Activated CD4-positive, CD25-positive, alpha-beta regulatory T cell (primary cell): ENCODE data around the gene NXPE3.

Source experiments
- DNase-seq, 4 experiments: peaks; one replicate each; lab custom pipeline; 2025; lab: John Stamatoyannopoulos, UW

NXPE3 gene

DNA sequence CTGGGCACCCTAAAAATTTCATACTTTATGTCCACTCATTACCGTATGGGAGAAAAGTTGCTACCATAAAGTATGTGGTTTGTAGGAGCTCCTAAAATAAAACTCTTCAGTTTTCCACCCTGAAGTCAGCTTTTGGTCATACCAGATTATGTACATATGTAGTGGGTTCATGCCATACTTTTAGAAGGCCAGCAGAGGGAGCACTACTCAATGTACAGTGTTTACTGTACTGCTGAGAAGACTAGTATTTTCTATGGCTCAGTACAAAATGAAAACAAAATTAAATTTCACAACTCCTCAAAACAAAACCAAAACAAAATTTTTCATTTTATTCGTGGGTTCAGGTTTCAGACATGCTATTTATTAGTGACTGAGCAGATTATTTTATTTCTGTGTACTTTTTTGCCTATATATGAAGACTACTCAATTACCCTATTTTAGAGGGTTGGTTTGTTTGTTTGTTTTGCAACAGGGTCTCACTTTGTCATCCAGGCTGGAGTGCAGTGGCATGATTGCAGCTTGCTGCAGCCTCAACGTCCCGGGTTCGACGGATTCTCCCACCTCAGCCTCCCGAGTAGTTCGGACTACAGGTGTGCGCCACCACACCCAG, 24.3 kb downstream of the NXPE3 start:
- peak in 3 of 4 experiments; percentile 20 to 36 (median 35) for DNase-seq

DNA sequence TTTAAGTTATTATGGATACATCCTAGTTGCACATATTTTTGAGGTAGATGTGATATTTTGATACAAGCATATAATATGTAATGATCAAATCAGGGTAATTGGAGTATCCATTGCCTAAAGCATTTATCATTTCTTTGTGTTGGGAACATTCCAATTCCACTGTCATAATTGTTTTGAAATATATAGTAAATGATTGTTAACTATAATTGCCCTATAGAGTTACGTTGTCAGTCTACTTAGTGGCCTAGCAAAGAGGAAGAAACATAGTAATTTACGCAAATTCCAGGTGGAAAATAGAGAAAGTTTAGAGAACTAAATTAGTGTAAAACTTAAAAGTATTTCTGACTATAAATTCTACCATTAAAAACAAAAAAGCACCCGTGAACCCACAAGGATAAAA, 24.9 kb downstream of the NXPE3 start:
- DNase-seq: no peak

DNA sequence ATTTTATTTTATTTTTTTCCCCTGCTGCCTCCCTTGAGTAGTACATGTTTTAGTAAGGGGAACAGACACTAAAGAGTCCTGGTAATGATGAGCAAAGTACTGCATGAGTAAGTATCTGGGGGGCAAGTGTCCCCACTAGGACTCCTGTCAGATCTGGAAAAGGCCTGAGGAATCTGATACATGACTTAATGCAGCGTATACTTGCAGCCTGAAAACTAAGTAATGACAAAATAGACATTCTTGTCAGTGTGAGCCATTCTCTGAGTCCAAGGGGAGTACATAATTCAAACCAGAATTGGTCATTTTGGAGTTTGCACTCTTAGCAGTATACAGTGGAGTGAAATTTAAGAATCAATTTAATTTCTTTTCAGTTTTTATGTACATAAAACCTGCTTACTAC, 27.5 kb downstream of the NXPE3 start:
- no peak for DNase-seq

DNA sequence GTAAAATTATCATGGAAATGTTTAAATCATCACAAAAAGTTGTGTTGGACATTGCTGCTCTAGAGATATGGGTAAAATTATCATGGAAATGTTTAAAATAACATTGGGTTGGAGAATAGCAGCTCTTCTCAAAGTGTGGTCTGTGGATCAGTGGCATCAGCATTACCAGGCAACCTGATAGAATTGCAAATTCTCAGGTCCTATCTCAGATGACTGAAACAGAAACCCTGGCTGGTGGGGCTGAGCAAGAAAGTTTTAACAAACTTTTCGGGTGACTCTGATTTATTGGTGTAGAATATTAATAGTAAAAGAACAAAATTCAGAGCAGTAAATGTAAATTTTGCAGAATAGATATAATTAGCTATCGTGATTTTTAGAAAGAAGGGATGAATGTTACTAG, 28.9 kb downstream of the NXPE3 start:
- no peak for DNase-seq

DNA sequence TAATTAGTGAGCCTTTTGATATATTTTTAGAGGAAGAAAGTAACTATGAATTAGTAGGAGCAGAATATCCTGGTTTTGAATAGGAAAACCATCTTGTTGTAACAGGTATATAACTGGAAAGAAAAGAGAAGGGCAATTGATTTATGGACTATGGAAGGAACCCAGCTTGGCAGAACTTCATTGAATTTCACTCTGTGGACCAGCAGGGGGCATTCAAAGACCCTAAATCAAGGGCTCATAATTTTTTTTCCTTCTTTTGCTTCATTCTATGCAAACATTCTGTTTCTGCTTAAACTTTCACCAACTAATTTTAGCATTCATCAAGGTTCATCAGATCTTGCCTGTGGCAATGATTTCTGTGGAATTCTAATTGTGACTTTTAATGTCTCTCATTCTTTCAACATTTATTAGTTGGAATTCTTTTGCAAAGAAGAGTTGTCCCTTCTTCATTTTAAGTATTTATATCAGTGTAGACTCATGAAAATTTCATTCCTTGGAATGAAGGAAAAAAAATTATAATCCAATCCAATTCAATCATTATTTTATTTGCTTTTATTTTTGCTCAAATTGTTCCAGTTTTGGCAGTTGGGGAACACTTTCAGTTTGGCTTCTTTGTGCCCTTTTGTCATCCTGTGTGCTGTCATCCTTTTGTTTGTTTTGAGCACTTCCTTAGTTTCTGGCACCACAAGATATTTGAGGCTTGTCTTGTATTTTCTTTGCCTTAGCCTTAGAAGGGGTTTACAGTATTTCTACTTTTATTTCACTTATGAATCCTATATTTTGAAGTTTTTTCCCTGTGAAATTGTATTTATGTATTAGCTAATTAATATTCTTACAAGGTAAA, 30.4 kb downstream of the NXPE3 start:
- DNase-seq: peak in 1 of 4 experiments; percentile 5

DNA sequence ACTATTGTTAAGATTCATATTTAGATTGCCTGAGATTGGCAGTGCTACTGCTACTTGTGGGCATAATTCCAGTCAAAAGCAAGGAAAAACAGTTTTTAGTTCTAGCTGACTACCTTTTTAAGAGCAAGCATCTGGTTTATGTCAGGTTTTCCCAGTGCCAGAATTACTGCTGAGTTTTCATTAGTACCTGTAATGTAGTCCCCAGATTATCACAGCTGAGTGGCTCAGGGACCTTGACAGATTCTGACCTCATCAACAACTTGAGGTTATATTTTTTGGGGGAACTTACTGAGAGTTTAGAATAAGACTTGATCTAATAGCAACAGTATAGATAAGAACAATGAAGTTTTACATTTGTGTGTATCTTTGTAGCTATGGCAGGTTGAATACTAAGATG, 31.0 kb downstream of the NXPE3 start:
- DNase-seq: no peak

DNA sequence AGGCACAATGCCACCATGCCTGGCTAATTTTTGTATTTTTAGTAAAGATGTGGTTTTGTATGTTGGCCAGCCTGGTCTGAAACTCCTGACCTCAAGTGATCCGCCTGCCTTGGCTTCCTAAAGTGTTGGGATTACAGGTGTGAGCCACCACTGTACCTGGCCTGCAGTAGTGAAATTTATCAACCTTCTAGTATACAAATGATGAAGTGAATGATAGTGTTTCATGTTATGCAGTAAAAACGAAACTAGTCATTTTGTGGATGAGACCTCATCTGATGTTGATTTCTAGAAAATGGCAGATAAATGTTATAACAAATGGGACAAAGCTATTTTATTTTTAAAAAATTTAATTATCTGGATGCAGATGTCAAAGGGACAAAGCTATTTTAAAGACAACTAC, 32.9 kb downstream of the NXPE3 start:
- no peak for DNase-seq

DNA sequence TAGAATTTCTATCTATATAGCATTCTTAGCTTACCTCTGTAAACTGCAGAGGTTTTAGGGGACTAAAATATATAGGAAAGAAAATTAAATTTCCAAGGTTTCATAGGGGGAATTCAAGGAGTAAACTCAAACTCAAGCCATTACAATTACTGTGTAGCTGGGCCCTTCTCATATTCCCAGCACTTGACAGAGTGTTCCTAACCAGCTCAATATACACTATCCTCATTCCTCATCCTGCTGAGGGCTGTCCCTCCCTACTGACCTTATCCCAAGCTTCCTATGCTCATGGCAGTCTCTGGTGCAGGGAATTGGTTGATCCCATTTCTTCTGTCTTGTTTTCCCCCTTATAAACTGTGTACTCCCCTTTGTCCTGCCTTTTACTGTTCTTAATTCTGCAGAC, 33.9 kb downstream of the NXPE3 start:
- no peak for DNase-seq

DNA sequence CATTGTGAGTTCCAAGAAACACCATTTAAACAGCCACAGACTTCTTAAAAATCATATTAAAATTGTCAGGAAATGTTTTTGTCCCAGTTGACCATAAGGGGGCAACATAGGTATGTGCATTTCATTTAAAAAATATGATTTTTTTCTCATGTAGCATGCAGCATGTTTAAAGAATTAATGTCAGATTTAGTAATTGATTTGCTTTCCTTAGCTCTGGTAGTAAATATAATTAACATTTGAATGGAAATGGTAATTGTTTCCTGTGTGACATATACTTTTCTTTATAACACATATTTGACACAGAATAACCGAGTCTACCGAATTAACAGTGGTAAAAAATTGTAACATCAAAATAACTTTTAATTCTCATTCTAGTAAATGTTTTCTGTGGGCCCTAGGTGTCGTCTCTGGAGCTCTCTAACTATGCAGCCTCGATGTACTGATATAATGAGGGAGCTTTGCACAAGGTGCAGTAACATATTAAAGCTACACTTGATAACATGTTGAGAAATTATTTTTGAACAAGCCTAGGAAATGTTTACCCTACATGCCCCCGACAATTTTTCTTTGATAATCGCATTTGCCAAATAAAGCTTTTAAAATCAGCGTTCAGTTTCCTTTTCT, 34.9 kb downstream of the NXPE3 start:
- DNase-seq: no peak

DNA sequence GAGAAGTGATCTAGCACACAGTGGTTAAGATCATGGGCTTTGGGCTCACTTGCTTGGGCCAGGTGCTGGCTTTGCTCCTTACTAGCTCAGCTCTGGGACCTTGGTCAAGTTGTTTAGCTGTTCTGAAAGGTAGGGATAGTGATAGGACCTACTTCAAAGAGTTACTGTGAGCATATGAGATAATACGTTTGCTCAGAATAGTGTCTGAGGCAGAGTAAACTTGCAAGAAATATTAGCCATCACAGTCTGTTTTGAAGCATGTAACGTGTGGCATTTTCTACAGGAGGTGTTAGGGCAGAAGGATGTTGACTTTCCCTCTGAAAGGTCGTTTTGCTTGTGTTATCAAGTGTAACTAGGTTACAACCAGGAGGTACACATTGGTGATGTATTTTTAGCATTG, 35.8 kb downstream of the NXPE3 start:
- DNase-seq: no peak

DNA sequence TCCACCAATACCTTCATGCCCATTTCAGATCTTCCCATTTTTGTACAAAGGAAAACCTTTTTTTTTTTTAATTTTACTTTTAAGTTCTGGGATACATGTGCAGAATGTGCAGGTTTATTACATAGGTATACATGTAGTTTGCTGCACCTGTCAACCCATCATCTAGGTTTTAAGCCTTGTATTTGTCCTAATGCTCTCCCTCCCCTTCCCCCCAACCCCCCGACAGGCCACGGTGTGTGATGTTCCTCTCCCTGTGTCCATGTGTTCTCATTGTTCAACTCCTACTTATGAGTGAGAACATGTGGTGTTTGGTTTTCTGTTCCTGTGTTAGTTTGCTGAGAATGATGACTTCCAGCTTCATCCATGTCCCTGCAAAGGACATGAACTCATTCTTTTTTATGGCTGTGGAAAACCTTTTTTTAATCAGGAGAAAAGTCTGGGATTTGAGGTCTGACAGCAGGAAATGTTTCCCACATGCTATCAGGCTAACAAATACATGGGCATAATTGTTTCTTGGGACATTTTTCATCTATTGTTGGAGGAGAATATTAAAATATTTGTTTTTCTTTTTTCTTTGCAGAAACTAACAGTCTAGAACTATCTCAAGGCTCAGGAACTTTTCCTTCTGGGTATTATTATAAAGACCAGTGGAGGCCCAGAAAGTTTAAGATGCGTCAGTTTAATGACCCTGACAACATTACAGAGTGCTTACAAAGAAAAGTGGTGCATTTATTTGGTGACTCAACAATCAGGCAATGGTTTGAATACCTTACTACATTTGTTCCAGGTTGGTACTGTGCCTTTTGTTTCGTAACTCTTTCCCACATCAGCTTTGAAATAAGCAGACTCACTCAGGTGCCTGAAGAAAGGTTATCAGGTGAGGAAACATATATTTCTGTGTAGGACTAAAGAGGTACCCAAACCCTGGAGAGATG, 37.5 kb downstream of the NXPE3 start:
- no peak for DNase-seq

DNA sequence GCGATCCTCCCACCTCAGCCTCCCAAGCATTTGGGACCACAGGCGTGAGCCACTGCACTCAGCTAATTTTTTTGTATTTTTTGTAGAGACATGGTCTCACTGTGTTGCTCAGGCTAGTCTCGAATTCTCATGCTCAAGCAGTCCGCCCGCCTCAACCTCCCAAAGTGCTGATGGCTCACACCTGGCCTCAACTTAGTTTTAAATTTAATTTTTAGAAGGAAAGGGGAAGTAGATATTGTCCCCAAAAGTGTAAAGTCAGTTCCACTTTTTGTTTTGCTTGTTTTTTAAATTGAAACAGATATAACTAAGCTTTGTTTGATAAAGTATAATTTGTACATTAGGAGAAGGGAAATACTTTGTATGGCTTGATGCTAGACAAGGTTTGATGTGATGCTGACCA, 39.0 kb downstream of the NXPE3 start:
- DNase-seq: no peak

DNA sequence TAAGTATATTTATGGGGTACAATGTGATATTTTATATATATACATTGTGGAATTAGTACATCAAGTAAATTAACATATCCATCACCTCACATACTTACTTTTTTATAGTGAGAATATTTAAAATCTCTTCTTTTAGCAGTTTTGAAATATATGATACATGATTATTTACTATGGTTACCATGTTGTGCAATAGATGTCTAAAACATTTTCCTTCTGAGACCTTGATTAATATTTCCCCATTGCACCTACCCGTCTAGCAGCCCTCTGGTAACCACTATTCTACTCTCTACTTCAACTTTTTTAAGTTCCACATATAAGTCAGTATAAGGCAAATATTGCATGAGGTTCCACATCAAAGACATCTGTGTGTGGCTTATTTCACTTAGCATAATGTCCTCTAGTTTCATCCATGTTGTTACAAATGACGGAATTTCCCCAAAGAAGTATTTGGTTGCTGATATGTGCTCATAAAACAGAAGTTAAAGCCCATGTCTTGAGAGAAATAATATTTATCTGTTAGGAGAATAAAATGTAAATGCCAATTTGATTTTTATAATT, 40.7 kb downstream of the NXPE3 start:
- DNase-seq: no peak

DNA sequence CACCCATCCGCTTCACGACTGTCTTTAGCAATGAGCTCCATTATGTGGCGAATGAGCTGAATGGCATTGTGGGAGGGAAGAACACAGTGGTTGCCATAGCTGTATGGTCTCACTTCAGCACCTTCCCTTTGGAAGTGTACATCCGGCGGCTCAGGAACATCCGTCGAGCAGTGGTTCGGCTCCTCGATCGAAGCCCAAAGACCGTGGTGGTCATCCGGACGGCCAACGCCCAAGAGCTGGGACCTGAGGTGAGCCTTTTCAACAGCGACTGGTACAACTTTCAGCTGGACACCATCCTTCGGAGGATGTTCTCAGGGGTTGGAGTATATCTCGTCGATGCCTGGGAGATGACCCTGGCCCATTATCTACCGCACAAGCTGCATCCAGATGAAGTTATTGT, 42.5 kb downstream of the NXPE3 start:
- no peak for DNase-seq

DNA sequence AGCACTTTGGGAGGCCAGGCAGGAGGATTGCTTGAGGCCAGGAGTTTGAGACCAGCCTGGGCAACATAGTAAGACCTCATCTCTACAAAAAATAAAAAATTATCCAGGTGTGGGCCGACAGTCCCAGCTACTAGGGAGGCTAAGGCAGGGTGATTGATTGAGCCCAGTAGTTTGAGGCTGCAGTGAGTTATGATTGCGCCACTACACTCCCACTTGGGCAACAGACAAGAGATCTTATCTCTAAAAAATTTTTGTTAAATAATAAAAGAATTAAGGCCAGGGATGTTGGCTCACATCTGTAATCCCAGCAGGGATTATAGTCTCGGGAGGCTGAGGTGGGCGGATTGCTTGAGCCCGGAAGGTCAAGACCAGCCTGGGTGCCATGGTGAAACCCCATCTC, 44.5 kb downstream of the NXPE3 start:
- DNase-seq: no peak

DNA sequence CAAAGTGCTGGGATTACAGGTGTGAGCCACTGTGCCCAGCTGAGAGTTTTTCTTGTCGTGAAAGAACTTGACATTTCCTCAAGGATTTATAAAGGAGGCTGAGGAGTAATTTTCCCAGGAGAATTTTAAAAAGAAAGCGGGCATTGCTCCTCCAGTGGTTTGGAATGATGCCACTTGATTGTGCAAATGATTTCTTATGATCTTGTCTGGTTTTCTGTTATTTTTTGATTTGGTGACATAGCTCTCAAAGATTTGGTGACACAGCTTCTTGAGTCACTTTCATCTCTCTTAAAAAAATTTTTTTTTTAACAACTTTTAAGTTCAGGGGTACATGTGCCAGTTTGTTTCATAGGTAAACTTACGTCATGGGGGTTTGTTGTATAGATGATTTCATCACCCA, 45.7 kb downstream of the NXPE3 start:
- DNase-seq: no peak

DNA sequence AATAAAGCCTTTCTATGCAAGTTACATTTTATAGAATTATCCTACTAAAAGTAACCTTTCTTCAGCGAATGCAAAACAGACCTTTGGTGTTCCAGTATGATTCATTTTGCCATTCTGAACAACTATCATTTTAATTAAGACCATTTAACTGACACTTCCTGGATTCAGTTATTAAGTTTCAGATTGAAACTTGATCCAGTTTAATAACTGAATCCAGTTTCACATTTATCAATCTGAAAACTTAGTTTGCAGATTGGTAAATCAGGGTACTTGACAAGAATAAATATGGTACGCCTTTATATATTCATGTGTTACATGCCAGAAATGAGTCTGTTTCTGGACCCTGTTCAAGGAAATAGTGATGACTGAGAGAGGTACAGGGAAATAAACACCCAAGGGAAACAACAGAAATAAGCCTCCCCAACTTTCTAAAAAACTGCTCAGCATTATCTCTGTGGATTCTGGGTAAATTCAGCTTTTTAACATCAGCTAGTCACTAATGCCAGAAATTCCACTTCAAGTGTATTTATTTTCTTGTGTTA, 47.0 kb downstream of the NXPE3 start:
- no peak for DNase-seq

DNA sequence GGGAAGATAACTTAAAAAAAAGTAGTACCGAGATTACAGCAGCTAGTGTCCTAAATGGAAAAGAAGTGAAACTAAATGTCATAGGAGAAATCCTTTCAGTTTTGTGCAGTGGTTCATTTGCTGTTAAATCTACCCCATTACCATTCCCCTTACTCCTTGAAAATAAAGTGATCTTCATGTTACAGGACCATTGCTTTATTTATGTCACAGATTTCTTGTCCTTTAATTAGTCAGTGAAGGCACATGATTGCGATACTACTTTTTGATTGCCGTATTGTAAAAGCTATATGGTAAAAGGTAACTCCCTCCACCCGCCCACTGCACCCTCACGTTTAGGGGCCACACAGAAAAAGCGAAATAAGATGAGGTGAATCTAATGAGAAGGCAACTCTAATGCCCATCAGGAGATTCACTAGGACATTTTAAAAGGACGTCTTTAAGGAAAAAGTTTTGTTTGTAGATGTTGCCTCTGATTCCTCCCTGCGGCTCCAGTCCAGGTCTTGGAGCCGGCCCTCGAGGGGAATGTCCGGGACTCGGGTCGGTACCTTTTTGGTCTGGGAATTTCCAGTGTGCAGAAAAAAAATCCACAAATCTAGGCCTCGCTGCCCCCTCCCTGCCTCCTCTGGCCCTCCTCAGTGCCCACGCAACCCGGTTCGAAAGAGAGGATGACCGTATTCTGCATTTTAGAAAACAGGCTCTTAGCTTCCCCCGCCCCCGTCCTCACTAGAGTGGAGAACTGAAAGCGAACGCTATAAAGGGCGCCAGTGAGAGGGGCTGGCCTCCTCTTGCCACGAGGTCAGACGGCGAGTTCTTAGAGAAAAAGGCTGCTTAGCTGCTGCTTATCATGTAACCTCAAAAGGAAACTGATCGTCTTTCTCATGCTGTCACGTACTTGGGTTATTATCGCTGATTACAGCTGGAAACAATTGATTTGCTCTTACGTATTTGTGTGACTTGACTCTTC, 48.5 kb downstream of the NXPE3 start:
- DNase-seq: peak; percentile 47 to 58 (median 50)

DNA sequence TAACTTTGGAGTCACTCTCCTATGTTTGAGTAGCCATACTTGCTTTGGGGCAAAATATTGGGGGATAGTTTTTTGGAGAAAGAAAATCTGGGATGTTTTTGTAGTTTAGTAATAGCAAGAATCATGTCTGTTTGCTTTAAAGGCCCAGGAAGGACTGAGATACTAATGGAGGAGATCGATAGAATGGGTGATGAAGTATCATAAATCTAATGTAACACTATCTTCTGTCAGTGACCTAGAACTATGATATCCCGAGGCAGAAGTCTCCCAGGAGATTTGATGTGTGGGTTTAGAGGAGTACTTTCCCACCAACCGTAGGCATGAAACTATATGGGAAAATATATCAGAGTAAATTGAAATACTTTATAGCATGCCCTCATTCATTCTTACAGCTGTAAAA, 49.3 kb downstream of the NXPE3 start:
- no peak for DNase-seq

DNA sequence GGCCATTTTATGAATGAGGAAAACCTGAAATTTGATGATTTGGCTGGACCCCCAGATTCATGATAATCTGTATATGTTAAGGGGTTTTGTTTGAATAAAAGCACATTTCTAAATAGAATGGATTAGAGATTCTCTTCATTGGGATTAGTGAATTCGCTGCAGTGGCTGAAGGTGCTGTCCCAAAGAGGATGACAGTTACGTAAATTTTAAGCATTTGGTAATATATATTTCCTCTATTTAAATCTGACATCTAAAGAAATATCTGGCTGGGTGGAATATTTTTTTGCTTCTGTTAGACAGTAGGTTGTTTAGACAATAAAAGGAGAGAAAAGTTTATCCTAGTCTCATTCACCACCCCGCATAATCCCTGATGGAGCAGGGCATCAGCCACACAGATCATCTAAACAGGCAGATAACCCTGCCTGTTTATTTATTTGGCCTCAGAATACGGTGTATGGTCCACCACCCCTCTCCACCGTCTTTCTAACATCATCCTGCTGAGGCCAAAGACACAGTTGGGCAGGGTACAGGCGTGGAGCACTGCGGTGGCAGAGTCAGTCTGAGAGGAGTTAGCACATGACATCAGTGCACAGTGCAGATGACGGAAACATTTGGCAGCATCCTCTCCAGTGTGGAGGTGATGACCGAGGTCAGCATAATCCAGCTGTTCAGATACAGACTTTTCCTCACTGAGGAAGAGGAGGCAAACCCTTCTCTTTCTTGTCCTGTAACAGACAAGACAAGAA, 49.9 kb downstream of the NXPE3 start:
- peak in 2 of 4 experiments; percentile 4 to 14 for DNase-seq
